ENCODE measurements around the gene ANO7. TPM values are rescaled to one million over a fixed set of nuclear protein-coding genes. Genes with fewer than 3 reads are reported as not detected.

Gene ANO7
- polyA plus RNA-seq, 6 donors from 2014 or later, result not detected

GRCh38 chr2:241200822-241201395 lies 12.4 kb downstream of the ANO7 start:
- Mint-ChIP-seq H3K27me3 (no peaks in the 10 kb centered on the region), H3K27ac (no peak overlapping the region), H3K36me3 (no peaks in the 10 kb centered on the region), H3K4me1 (no peaks in the 10 kb centered on the region), H3K4me3 (no peak overlapping the region), H3K9me3 (no peaks in the 10 kb centered on the region)
- DNase-seq, result no peak
- ATAC-seq (ENCODE audit: low read depth in 2 of 2), result no peak

GRCh38 chr2:241201445-241202267 lies 13.2 kb downstream of the ANO7 start:
- no peak for DNase-seq
- ATAC-seq (ENCODE audit: low read depth in 2 of 2), result no peak
- Mint-ChIP-seq H3K27me3 (no peaks in the 10 kb centered on the region), H3K4me1 (no peaks in the 10 kb centered on the region), H3K4me3 (no peak overlapping the region), H3K27ac (no peak overlapping the region), H3K36me3 (no peaks in the 10 kb centered on the region), H3K9me3 (no peaks in the 10 kb centered on the region)

GRCh38 chr2:241202268-241202585 lies 13.8 kb downstream of the ANO7 start:
- ATAC-seq (ENCODE audit: low read depth in 2 of 2), result no peak
- no peaks in the 10 kb centered on the region for H3K27me3 Mint-ChIP-seq

GRCh38 chr2:241202681-241203080 lies 14.2 kb downstream of the ANO7 start:
- Mint-ChIP-seq H3K4me1 (no peaks in the 10 kb centered on the region), H3K27me3 (no peaks in the 10 kb centered on the region), H3K9me3 (no peaks in the 10 kb centered on the region), H3K36me3 (no peaks in the 10 kb centered on the region), H3K4me3 (no peak overlapping the region), H3K27ac (no peak overlapping the region)
- no peak for ATAC-seq (ENCODE audit: low read depth in 2 of 2)
- DNase-seq, result no peak

More at GRCh38 chr2:241202268-241202585, 13.8 kb downstream of the ANO7 start:
- Mint-ChIP-seq H3K9me3 (no peaks in the 10 kb centered on the region), H3K4me1 (no peaks in the 10 kb centered on the region), H3K27ac (no peak overlapping the region), H3K4me3 (no peak overlapping the region), H3K36me3 (no peaks in the 10 kb centered on the region)
- DNase-seq, result no peak

GRCh38 chr2:241203218-241204009 lies 14.9 kb downstream of the ANO7 start:
- no peak for ATAC-seq (ENCODE audit: low read depth in 2 of 2)
- no peak overlapping the region for H3K27ac Mint-ChIP-seq
- no peaks in the 10 kb centered on the region for H3K9me3 Mint-ChIP-seq
- peaks cover 0 to 3% (median 0%) of the 10 kb centered on the region in 3 donors for H3K4me1 Mint-ChIP-seq
- no peaks in the 10 kb centered on the region for H3K36me3 Mint-ChIP-seq
- H3K4me3 Mint-ChIP-seq, result no peak overlapping the region
- H3K27me3 Mint-ChIP-seq, result no peaks in the 10 kb centered on the region
- DNase-seq, result no peak

- H3K4me3 Mint-ChIP-seq, result no peak overlapping the region
- peaks cover 0 to 4% (median 0%) of the 10 kb centered on the region in 3 donors for H3K4me1 Mint-ChIP-seq
- no peaks in the 10 kb centered on the region for H3K27me3 Mint-ChIP-seq
- H3K27ac Mint-ChIP-seq, result no peak overlapping the region
- no peaks in the 10 kb centered on the region for H3K9me3 Mint-ChIP-seq
- DNase-seq (no peak), ATAC-seq (ENCODE audit: low read depth in 2 of 2) (no peak)
- H3K36me3 Mint-ChIP-seq, result no peaks in the 10 kb centered on the region
Observed at GRCh38 chr2:241204010-241204384, 15.5 kb downstream of the ANO7 start.

GRCh38 chr2:241204490-241204889 lies 16.0 kb downstream of the ANO7 start:
- no peaks in the 10 kb centered on the region for H3K9me3 Mint-ChIP-seq
- H3K4me3 Mint-ChIP-seq, result peak overlapping the region in 1 of 8 donors; percentile 22
- no peaks in the 10 kb centered on the region for H3K36me3 Mint-ChIP-seq
- peak overlapping the region in 2 of 6 donors; percentile 84 for H3K27ac Mint-ChIP-seq
- peaks cover 0 to 4% (median 0%) of the 10 kb centered on the region in 3 donors for H3K4me1 Mint-ChIP-seq
- DNase-seq, result no peak
- H3K27me3 Mint-ChIP-seq, result no peaks in the 10 kb centered on the region
- ATAC-seq (ENCODE audit: low read depth in 2 of 2), result no peak

- Mint-ChIP-seq H3K4me3 (no peak overlapping the region), H3K36me3 (no peaks in the 10 kb centered on the region), H3K27me3 (no peaks in the 10 kb centered on the region), H3K4me1 (peaks cover 0 to 4% (median 0%) of the 10 kb centered on the region in 3 donors), H3K27ac (no peak overlapping the region), H3K9me3 (no peaks in the 10 kb centered on the region)
- no peak for ATAC-seq (ENCODE audit: low read depth in 2 of 2)
- DNase-seq, result no peak
Observed at GRCh38 chr2:241205086-241205485, 16.6 kb downstream of the ANO7 start.

GRCh38 chr2:241207151-241207550 lies 18.7 kb downstream of the ANO7 start:
- DNase-seq, result no peak
- H3K27ac Mint-ChIP-seq, result no peak overlapping the region
- H3K27me3 Mint-ChIP-seq, result no peaks in the 10 kb centered on the region
- peaks cover 0 to 2% (median 0%) of the 10 kb centered on the region in 7 donors for H3K9me3 Mint-ChIP-seq
- peaks cover 3 to 7% (median 4%) of the 10 kb centered on the region in 3 donors for H3K4me1 Mint-ChIP-seq
- no peak overlapping the region for H3K4me3 Mint-ChIP-seq
- H3K36me3 Mint-ChIP-seq, result no peaks in the 10 kb centered on the region
- ATAC-seq (ENCODE audit: low read depth in 2 of 2), result no peak

- Mint-ChIP-seq H3K27ac (no peak overlapping the region), H3K4me1 (peaks cover 3 to 7% (median 4%) of the 10 kb centered on the region in 3 donors), H3K27me3 (no peaks in the 10 kb centered on the region), H3K36me3 (no peaks in the 10 kb centered on the region), H3K4me3 (no peak overlapping the region), H3K9me3 (peaks cover 0 to 2% (median 0%) of the 10 kb centered on the region in 7 donors)
- DNase-seq, result no peak
- no peak for ATAC-seq (ENCODE audit: low read depth in 2 of 2)
Observed at GRCh38 chr2:241207641-241208040, 19.2 kb downstream of the ANO7 start.

- no peak for ATAC-seq (ENCODE audit: low read depth in 2 of 2)
- H3K27ac Mint-ChIP-seq, result no peak overlapping the region
- H3K36me3 Mint-ChIP-seq, result no peaks in the 10 kb centered on the region
- peaks cover 0 to 2% (median 0%) of the 10 kb centered on the region in 7 donors for H3K9me3 Mint-ChIP-seq
- no peaks in the 10 kb centered on the region for H3K27me3 Mint-ChIP-seq
- no peak overlapping the region for H3K4me3 Mint-ChIP-seq
- H3K4me1 Mint-ChIP-seq, result peaks cover 3 to 7% (median 4%) of the 10 kb centered on the region in 3 donors
- DNase-seq, result no peak
Observed at GRCh38 chr2:241208058-241208457, 19.6 kb downstream of the ANO7 start.

- Mint-ChIP-seq H3K27me3 (no peaks in the 10 kb centered on the region), H3K9me3 (peaks cover 0 to 2% (median 0%) of the 10 kb centered on the region in 7 donors), H3K4me3 (no peak overlapping the region), H3K27ac (no peak overlapping the region), H3K36me3 (no peaks in the 10 kb centered on the region), H3K4me1 (peaks cover 3 to 7% (median 4%) of the 10 kb centered on the region in 3 donors)
- DNase-seq, result no peak
- ATAC-seq (ENCODE audit: low read depth in 2 of 2), result no peak
Observed at GRCh38 chr2:241209271-241209670, 20.8 kb downstream of the ANO7 start.

- no peaks in the 10 kb centered on the region for H3K36me3 Mint-ChIP-seq
- H3K4me3 Mint-ChIP-seq, result no peak overlapping the region
- ATAC-seq (ENCODE audit: low read depth in 2 of 2) (peak in 1 of 2 donors; percentile 18), DNase-seq (no peak)
- H3K27ac Mint-ChIP-seq, result peak overlapping the region in 3 of 6 donors; percentile 9 to 66 (median 39)
- no peaks in the 10 kb centered on the region for H3K27me3 Mint-ChIP-seq
- peaks cover 3 to 7% (median 4%) of the 10 kb centered on the region in 3 donors for H3K4me1 Mint-ChIP-seq
- peaks cover 0 to 2% (median 0%) of the 10 kb centered on the region in 7 donors for H3K9me3 Mint-ChIP-seq
Observed at GRCh38 chr2:241211276-241211675, 22.8 kb downstream of the ANO7 start.

All from naive B cell (primary cell).